GM20000 (cell line): ENCODE results near the gene GPD1L.
"Not testable (repeated sequence)": the region's sequence is repeated elsewhere in the genome, so short reads cannot be mapped to it uniquely, and the experiment has no call there.

Experiments used
- DNase-seq: peaks from one replicate; pipeline ENCODE4 v3.0.0; 2012; ENCODE audit warnings: low spot score
- TF ChIP-seq, protein P1 (sequence below): IDR thresholded peaks from 2 replicates; pipeline ENCODE4 v1.5.1; 2012; ENCODE audit warnings: mild to moderate bottlenecking, control low read depth; ENCODE audit errors: extremely low read depth, missing control alignments

GPD1L gene

DNA sequence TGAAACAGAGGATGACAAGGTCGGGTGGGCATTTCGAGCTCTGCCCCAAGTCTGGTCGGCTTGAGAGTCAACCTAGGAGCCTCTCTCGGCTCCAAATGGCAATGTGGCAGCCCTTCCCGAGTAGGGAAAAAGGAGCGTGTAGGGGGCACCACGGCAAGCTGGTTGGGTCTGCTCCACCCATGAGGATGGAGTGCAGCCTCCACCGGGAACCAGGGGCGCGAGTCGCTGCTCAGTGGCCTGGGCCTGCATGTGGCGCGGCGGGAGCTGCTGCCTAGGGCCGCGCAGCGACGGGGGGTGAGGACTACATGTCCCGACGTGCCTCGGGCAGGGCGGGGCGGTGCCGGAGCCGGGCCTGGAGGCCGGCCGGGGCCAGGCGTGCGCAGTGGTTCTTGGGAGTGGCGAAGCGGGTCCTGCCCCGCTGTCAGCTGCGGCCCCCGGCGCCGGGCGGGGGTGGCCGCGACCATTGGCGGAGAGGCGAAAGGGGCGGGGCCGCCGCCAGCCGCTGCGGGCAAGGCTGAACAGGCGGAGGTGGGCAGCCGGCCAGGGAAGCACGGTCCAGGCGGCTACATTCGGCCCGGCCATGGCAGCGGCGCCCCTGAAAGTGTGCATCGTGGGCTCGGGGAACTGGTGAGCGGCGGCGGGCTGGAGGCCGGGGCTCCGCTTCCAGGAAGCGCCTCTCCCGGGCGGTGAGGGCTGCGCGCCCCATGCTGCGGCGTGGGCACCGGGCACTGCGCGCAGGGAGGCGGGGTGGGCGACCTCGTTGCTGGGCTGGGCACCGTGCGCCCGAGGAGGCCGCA, at the start of gene GPD1L:
Gene GPD1L (plus strand): TSS at position 489 of the 797 bp plus-strand sequence. CDS start 92 bp downstream, at position 581.
- TF ChIP-seq, protein P1, sequence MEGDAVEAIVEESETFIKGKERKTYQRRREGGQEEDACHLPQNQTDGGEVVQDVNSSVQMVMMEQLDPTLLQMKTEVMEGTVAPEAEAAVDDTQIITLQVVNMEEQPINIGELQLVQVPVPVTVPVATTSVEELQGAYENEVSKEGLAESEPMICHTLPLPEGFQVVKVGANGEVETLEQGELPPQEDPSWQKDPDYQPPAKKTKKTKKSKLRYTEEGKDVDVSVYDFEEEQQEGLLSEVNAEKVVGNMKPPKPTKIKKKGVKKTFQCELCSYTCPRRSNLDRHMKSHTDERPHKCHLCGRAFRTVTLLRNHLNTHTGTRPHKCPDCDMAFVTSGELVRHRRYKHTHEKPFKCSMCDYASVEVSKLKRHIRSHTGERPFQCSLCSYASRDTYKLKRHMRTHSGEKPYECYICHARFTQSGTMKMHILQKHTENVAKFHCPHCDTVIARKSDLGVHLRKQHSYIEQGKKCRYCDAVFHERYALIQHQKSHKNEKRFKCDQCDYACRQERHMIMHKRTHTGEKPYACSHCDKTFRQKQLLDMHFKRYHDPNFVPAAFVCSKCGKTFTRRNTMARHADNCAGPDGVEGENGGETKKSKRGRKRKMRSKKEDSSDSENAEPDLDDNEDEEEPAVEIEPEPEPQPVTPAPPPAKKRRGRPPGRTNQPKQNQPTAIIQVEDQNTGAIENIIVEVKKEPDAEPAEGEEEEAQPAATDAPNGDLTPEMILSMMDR: no peak
- peak; percentile 97 for DNase-seq

DNA sequence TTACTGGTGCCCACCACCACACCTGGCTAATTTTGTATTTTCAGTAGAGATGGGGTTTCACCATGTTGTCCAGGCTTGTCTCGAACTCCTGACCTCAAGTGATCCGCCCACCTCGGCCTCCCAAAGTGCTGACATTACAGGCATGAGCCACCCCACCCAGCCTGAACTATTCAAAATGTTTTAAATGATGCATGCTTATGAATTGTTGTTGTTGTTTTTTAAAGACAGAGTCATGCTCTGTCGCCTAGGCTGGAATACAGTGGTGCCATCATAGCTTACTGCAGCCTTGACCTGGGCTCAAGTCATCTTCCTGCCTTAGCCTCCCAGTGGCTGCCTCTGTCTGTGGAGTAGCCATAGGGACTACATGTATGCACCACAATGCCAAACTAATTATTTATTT, 48.0 kb upstream of the GPD1L start:
- not testable (repeated sequence) for DNase-seq

DNA sequence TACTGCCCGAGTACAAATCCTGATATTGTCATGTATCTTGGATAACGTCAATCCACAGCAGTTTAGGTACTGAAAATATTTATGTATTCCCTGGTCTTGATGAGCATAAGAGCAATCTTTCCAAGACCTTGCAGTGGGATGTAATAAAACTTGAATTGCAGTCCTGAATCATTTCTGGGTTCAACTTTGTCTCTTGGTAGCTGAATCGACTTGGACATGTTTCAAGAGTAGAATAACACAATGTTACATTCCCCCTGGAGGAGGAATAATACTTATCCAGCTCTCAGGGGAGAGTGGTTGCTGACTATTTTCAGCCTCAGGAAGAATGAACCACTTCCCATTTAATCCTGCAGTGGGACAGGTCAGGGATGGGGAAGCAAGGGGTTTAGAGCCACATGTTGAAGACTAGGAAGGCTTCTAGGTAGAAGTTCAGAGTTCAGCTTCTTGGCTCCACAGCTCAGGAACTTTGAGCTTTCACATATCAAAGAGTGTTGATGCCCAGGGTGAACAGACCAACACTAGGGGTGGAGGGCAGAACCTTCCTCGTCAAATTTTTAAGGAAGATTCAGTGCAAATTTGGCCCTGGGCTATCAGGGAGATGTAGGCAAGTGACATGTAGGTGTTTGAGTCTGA, 43.4 kb upstream of the GPD1L start:
- TF ChIP-seq, protein P1: no peak
- DNase-seq: no peak

DNA sequence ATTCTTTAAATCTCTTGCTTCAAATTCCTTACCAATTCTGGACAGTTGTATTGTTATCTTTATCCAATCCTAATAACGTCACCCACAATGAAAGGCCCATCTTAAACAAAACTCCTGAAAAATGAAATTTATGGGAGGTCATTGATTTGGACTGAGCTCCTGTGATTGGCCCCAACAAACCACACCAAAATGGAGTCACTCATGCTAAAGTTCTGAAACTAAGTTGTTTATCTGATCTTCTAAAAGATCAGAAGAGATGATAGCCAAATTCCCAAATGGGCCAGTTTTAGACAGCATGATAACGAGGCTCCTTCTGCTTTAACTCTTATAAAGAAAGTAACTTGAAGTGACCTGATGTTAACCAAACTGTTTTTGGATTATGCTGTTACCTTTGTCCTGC, 39.7 kb upstream of the GPD1L start:
- TF ChIP-seq, protein P1: no peak

DNA sequence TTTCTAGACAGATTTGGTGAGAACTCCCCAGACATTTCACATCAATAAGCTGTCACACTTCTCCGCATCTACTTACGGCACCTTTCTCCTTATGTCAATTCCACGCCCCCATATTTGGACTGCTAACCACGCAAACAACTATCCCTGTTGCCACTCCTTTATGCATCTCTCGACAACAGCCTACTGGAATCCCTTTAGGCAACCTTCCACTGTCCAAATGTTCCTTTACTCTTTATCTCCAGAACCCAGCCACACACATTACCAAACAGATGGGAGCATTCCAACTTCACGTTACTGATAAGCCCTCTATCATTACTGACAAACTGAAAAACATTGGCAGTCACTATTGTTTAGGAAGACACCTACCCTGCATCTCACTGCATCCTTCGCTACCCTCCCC, 32.2 kb upstream of the GPD1L start:
- DNase-seq: not testable (repeated sequence)

More for the DNA sequence above, 39.7 kb upstream of the GPD1L start:
- no peak for DNase-seq

DNA sequence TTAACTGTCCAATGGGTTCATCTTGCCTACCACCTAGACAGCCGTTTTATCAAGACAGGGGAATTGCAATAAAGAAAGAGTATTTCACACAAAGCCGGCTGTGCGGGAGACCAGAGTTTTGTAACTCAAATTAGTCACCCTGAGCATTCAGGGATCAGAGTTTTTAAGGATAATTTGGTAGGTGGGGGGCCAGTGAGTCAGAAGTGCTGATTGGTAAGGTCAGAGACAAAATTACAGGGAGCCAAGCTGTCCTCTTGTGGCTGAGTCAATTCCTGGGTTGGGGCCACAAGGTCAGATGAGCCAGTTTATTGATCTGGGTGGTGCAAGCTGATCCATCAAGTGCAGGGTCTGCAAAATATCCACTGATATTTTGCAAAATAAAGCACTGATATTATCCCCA, 29.9 kb upstream of the GPD1L start:
- TF ChIP-seq, protein P1: no peak
- no peak for DNase-seq

DNA sequence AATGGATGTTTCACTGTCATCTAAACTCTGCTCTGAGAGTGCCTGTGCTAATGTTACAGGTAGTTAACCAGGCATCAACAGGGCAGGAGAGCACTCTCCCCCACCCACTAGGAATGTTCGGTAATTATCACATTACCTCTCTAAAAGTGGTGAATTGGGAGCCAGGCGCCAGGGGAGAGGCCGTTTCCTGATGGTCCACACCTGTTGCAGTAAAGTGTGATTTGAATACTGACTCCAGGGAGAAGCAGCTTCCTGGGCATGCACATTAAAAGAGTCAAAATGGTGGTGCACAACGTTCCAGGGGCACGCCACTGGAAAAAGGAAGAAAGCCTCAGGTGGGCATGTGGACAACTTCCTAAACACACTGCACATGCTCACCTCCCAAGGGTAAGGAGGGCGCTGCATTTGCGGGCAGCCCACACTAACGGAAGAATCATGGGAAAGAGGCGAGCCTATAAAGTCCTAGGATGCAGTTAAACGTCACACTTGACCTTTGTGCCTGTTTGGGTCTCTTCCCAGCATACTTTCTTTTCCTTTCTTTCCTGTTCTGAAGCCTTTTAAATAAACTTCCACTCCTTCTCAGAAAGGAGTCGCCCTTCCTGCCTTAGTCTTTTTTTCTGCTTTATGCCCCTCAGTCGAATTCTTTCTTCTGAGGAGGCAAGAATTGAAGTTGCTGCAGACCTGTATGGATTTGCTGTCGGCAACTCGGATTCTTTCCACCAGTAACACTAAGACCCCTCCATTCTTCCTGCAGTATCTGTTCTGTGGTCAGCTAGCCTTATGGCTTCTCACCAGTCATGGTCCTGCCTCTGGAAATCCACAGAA, 28.9 kb upstream of the GPD1L start:
- DNase-seq: no peak
- TF ChIP-seq, protein P1: no peak

DNA sequence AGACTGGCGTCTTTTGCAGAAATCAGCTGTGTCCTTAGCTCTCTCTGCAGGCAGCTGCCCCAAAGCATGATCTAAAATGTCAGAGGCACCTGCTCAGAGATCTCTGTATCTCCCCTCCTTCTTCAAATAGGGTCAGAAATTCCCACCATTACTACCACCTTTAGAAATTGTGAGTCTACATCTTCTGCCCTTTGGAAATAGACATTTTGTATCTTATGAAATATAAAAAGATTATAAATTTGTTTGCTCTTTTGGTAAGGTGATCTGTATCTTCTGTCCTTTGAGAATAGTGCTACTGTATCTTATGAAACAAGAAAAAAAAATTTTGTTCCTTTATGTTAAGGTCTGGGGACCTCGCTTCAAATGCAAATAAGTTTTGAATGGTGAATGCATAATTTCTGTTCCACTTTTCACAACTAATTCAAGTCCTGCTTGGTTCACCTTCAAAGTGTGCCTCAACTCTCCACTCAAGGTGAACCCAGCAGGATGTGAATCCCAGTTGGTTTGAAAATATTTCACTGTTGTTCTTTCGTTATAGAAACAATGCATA, 28.3 kb upstream of the GPD1L start:
- TF ChIP-seq, protein P1: no peak

More for the DNA sequence above, 28.3 kb upstream of the GPD1L start:
- no peak for DNase-seq
